ENCODE data around the gene NAALADL2.

The NAALADL2 gene

DNA sequence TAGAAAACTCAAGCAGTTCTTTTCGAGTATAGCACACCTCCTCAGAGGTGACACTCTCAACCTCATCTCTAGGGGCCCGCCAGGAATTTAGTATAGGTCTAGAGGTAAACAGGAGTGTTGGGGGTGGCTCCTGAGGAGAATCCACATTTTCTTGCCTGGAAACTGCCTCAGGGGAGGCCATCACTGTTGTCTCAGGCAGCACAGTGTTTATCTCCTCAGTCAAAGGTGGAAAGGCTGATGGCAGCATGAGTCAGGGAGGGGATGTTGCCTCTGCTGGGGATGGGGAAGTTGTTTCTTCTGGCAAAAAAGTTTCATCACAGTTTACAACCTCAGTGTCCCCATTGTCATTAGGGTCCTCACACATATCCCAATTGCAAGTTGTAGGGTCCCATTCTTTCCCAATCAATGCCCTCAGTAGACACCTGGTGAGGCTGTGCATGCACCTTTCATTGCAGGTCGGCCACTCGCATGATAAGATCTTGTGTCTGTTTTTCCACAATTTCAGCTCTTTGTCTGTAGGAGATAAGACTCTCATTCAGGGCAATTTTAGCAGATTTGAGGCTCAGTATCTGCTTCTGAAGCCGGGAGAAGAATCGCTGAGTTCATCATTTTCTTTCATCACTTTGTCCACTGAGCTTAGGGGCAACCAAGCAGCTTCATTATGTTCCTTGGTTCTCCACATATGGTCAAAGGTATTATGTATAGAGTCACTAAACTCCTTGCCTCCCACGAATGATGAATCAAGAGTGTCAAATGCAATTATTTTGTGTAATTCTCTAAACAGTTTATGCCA is 25.8 kb downstream of the NAALADL2 start:
- DNase-seq (ENCODE audit: low spot score): no peak

DNA sequence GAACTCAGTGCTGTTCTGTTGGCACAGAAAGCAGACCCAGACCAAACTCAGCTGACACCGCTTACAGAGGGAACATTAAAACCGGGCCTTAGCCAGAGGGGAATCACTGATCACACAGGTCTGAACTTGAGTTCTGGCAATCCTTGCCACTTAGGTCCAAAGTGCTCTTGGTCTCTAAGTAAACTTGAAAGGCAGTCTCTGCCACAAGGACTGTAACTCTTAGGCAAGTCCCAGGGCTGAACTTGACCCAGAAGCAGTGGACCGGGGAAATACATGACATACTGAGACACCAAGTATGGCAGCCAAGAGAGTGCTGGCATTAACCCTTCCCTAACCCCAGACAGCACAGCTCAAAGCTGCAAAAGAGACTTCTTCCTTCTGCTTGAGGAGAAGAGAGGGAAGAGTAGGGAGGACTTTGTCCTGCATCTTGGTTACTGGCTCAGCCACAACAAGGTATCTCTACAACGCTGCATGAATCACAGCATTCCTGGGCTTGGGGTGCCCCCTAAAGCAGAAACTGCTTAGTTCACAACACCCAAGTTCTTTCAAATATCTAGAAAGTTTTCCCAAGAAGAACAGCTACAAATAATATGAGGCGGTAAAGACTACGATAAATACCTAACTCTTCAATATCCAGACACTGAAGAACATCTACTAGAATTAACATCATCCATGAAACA is 32.5 kb downstream of the NAALADL2 start:
- DNase-seq (ENCODE audit: low spot score): no peak

DNA sequence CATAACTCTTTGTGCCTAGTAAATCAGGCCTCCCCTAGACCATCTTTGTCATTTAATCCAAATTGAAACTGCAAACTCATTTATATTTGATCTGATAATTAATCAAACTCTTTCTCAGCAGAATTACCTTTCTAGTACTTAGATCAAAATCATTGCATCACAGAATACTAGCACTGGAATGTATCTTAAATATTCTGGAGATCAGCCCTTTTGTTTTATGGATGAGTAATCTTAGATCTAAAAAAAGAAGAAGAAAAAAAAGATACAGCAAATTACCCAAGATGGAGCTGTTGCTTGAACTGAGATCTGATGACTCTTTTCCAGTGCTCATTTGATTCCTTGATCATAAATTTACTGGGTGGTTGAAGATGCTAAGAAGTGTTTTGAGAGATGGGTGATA is 47.9 kb downstream of the NAALADL2 start:
- no peak for DNase-seq (ENCODE audit: low spot score)

DNA sequence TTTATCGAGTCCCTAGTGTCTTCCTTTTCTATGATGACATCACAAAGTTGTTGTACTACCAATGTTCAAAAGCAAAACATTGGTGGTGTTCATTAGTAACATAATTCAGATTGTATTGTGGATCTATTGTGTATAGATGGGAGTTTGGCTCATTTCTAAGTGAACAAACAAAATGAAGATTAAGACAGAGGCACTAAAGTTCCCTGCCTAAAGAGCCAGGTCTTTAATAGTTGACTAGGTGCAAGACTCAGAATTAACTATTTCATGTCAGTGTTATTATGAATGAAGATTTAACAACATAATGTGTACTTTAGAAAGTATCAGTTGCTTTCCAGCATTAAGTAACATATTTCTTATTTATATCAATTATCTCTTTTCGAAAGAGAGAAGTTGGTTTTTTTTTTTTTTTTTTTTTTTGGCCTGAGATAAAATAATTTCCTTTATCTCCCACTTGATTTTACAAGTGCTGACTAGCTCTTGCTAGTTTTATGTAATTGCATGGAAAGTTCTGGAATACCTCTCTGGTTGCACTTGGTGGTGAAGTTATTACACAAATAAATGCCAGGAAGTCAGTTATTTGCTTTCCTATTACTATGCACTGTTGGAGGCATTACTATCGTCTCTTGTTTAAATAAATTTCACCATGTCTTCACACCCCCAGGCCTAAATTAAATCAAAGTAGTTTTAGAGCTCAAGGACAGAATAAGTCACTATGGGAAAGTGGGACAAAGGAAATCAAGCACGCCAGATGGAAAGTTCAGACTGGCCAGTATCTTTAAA is 48.7 kb downstream of the NAALADL2 start:
- DNase-seq (ENCODE audit: low spot score): no peak

DNA sequence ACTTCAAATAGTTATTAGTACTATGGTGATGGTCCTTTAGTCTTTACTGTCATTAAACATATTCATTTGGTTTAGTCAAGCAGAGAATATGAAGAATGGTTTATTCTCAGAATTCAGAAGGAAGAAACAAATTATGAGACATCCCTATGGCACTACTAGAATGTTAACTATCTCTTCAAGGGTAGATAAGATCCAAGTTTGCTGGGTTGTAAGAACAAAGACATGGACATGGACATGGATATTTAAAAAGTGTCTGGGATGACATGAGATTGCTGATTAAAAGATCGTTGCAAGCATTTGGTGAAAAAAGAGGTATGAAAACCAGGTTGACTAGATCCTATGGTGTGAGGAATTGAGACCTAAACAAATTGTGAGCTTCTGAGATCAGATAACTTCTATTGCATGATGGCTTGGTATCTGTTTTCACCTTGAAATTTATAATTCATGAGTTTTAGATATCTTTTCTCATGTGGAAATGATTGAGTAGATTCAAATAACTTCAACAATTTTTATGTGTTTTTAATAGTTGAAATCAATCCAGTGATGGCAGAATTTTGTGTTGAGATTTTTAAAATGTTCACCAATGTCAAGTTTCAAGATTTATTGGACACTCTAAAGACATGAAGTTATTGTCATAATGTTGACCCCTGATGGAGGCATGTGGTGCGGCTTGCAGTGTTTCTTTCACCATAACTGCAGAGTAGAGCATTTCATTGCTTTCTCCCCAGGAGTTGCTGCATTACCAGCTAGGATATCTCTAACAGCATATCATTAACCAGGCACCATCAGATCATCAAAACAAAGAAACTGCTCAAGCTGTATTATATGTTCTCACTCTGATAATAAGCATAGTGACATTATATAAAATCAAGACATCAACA is 72.6 kb downstream of the NAALADL2 start:
- no peak for DNase-seq (ENCODE audit: low spot score)

DNA sequence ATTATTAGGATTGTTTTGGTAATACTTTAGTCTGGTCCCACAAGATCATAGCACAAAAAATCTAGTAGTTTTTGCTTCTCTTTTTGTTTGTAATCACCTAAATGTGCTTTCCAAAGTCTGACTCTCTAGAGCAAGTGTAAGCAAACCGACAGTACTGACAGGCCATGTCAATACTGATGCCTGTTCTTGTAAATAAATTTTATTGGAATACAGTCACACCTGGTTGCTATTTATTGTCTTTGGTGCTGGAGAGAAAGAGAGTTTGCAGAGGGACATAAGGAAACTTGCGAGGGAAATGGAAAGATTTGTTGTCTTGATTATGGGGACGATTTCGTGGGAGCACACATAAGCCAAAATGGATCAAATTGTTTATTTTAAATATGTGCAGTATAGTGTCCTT is 77.5 kb downstream of the NAALADL2 start:
- DNase-seq (ENCODE audit: low spot score): no peak

DNA sequence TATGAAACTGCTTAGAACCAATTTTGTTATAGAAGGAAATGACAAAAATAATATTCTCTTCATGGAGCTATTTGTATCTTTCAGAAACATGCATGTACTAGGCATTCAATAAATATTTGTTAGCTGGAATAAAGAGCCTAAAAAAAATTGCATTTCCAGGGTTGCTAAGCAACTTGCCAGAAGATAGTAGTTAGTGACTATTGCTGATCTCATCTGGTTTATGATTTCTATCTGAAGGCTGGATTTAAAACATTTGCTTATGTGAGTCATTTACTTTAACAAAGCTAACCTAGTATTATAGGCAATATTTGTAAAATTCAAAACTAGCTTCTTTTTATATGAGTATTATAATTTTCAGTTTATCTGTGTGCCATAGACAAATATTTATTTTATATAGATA is 78.3 kb downstream of the NAALADL2 start:
- DNase-seq (ENCODE audit: low spot score): no peak

DNA sequence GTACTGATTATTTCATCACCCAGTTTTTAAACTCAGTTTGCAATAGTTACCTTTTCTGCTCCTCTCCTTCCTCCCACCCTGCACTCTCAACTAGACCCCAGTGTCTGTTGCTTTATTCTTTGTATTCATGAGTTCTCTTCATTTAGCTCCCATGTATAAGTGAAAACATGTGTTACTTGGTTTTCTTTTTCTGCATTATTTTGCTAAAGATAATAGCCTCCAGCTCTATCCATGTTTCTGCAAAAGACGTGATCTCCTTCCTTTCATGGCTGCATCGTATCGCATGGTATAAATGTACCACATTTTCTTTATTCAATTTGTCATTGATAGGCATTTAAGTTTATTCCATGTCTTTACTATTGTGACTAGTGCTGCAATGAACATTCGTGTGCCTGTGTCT is 79.0 kb downstream of the NAALADL2 start:
- no peak for DNase-seq (ENCODE audit: low spot score)

DNA sequence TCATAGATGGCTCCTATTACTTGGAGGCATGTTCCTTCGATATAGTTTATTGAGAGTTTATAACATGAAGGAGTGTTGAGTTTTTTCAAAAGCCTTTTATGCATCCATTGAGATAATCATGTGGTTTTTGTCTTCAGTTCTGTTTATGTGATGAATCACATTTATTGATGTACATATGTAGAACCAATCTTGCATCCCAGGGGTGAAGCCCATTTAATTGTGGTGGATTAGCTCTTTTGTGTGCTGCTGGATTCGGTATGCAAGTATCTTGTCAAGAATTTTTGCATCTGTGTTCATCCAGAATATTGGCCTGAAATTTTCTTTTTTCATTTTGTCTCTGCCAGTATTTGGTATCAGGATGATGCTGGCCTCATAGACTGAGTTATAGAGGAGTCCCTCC is 81.0 kb downstream of the NAALADL2 start:
- no peak for DNase-seq (ENCODE audit: low spot score)

DNA sequence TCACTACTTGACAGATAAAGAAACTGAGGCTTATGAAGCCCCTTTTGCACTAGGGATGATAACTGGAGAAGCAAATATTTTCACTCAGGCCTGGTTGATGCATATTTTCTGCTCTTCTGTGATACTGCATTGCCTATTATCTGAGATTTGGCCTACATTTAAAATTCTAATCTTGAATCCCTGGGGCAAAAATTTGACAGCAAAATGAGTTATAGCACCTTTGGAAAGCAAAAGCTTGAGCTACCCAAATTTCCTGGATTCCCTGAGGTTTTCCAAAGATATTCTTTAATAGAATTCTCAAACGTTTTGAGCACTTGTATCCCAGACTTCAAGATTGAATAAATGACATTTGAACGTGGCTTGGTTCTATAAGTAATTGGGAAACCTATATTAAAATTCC is 86.1 kb downstream of the NAALADL2 start:
- DNase-seq (ENCODE audit: low spot score): no peak

DNA sequence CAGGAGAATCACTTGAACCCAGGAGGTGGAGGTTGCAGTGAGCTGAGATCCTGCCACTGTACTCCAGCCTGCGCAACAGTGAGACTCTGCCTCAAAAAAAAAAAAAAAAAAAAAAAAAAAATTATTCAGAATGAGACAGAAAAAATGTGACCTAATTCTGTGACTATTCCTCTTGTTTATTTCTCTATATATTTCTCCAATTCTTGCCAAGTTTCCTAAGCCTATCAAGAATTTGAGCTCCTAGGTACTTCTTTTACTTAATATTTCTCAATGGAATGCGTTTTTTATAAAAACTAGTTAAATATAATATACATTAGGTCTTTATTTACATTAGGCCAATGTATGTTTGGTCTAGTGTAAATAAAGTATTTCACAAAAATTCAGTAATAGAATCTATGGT is 86.8 kb downstream of the NAALADL2 start:
- no peak for DNase-seq (ENCODE audit: low spot score)

DNA sequence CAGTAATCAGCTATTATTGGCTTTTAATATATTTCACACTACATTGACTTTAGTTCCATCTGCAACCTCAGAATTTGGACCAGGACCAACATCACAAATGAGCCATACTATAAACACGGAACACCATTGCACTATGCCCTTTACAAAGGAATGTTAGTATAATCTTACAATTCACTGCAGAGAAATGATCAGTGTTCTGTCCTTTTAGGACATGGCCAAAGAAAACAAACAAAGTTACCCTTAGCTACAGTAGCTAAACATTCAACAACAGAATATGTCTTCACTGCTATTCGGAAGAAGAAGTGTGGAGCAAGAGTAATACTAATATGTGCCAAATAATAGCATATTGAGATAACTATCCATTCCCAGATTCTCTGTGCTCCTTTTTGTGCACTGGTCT is 90.4 kb downstream of the NAALADL2 start:
- DNase-seq (ENCODE audit: low spot score): no peak

DNA sequence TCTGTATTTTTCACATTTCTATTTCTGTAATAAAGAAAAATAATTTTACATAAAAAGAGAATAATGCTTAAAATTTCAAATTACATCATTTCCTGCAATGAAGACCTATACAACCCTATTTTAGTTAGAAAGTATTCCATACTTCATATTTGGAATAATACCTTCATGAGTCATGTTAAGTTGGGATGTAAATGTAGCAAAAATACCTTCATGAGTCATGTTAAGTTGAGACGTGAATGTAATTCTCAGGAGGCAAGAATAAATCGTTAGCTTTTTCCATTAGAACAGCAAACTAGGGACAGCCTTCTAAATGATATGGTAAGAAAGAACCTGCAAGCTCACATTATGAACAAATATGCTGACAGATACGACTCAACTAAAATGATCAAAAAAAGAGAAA is 91.9 kb downstream of the NAALADL2 start:
- no peak for DNase-seq (ENCODE audit: low spot score)

DNA sequence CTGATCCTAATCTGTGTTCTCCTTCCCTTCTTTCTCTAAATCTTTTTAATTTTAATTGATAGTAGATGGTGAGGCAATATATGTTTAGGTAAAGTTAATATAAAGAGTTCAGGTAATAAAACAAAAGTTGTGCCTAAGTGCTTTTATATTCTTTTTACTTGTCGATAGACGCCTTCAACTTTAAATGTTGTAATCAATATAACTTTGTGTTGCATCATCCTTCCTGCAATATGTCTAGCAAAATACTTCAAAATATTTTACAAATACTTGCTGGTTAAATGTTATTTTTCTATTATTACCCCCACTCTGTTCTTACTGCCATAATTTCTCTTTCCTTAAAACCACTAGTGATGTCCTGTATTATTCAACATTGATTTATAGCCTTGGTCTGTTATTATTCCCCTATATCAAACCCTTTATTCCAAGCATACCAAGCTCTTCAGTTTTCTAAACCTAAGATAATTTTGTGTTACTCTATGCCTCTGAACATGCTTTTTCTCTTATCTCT is 92.4 kb downstream of the NAALADL2 start:
- no peak for DNase-seq (ENCODE audit: low spot score)

DNA sequence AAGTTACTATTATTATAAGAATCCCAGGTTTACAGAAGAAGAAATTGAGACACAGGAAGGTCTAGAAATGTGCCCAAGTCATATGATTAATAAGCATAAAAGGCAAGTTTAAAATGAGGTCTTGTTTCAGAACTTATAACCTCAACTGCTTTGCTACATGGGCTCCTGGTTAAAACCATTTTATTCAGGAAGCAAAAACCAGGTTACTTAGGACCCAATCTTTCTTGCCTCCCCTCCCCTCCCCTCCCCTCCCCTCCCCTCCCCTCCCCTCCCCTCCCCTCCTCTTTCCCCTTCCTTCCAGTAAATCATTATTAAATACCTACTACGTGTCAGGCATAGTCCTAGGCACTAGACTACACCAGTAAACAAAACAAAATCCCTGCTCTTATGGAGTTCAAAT is 93.9 kb downstream of the NAALADL2 start:
- no peak for DNase-seq (ENCODE audit: low spot score)

DNA sequence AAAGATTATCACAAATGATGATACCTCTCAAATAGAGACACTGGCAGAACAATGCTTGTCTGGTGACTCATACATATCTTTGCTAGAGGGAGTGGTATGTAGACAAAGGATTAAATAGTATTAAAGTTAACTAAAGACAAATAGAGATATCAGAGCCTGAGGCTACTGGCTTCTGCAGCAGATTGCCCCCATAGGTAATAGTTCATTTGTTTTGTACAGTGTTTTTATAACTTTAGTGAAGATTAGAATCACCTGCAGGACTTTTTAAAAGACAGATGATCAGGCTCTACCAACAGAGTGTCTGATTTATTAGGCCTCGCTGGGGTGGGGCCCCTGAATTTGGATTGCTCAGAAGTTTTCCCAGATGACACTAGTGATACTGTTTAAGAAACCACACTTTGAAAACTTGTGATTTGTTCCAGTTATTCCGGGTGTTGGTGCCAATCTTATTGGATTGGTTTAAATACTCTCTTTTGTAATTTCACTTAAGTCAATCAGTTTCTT is 96.4 kb downstream of the NAALADL2 start:
- no peak for DNase-seq (ENCODE audit: low spot score)

DNA sequence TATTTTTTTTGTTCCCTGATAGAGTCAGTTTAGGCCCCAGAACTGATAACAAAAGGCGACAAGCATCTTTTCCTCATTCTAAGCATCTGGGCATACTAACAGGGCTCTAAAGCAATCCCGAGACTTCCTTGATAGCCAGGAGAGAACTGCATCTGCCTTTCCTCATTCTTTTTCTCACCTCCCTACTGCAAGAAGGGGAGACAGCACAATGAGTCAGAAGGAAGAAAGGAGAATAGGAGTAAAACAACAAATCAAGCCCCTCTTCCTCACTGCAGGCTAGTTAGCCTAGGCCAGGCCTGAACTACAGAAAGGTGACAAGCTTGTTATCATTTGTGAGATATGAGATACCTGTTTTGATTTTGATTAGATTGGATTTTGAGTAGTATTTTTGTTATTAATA is 97.9 kb downstream of the NAALADL2 start:
- DNase-seq (ENCODE audit: low spot score): no peak

DNA sequence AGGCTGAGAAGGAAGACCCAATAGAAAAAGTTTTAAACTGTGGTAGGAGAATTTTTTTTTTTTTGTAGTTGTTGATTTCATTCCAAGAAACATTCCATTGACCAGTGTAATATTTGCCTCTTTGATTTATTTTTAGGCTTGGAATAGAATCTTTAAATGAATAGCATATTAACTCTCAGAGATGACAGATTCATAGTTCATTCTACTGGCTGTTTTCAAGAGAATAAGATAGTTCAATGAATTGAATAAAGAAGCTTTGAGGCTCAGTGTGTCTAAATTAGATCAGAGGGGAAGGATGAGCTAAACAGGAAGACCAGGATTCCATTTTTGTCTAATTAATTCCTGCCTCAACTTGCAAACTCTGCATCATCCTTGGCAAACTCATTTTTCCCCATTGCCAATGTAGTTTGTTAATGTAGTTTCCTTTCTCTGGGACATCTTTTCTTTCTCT is 98.4 kb downstream of the NAALADL2 start:
- DNase-seq (ENCODE audit: low spot score): no peak

DNA sequence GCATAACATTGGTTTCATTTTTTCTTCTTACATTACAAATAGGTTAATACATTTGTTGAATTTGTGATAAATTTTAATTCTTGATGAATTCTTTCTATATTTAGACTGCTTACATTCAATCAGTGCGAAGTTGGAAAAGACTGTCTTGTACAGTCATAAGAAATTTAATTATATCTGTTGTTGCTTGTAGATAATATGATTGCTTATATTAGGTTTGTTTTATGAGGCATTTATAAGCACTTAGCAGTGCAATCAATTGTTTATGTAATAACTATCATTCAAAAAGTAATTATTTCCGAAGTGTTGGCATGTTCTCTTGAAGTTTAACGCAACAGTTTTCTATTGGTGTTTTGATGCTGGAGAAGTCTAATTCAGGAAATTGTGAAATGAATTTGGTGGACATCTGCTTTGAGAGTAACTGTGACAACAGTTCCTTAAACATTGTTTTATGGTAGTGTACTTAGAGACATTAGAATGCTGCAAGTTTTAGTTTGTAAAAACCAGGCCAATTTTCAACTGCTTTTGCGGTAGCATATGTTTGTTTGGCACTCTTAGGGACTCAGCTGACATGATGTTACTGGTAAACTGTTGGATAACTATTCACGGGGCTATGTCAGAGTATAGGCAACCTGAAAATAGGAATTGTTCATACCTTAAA is 99.7 kb downstream of the NAALADL2 start:
- no peak for DNase-seq (ENCODE audit: low spot score)

DNA sequence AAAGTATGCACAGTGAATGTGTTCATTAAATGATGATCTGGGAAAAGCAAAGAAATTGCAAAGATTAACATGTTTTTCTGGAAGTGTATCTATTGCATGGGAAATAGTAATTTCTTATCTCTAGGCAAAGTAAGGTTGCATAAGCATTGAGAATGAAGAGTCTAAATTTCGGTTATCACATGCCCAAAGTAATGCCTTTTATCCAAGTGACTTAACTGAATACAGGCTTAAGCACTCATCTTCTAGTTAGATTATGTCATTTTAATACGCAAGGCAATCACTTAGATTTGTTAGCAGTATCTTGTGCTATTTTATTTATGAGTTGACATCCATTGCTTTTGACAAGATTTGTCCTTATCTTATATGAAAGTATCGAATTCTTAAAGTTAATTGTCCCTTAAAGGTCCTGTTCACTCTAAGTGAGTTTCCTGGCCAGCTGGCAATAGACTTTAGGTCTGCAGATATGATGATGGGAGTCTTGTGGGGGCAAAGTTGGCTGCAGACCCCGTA is 100.5 kb downstream of the NAALADL2 start:
- DNase-seq (ENCODE audit: low spot score): no peak

DNA sequence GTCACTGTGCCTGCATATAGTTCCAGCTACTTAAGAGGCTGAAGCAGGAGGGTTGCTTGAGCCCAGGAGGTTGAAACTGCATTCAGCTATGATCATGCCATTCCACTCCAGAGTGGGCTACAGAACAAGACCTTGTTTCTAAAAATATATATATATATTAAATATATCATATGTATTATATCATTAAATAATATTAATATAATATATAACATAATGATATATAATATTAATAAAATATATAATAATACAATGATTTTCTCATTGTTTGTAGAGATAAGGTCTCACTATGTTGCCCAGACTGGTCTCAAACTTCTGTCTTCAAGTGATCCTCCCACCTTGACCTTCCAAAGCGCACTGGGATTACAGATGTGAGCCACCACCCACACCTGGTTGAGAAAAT is 101.8 kb downstream of the NAALADL2 start:
- DNase-seq (ENCODE audit: low spot score): no peak

All from activated CD4-positive, alpha-beta T cell treated with anti-CD3 and anti-CD28 coated beads, Interleukin-2, Interleukin-4, amounts not matched to agents 100 ng/mL and 50 ng/mL, durations not matched to agents 16 hours and 8 hours (primary cell).